ENCODE measurements around the gene SACM1L.

SACM1L gene

GRCh38 chr3:45794177-45794560, 105.0 kb downstream of the SACM1L start:
- no peak for TF ChIP-seq CTCF (IDR thresholded peaks at IDR 0.05; ENCODE audit: control insufficient read depth, insufficient read depth, low read depth, low read length, missing control alignments)
- no peak overlapping the region for H3K4me3 ChIP-seq (ENCODE audit: control insufficient read depth, low read depth, low read length)
- no peak for DNase-seq (ENCODE audit: low read depth)

- H3K4me3 ChIP-seq (ENCODE audit: control insufficient read depth, low read depth, low read length) = no peak overlapping the region
- no peak for DNase-seq (ENCODE audit: low read depth)
- no peak for TF ChIP-seq CTCF (IDR thresholded peaks at IDR 0.05; ENCODE audit: control insufficient read depth, insufficient read depth, low read depth, low read length, missing control alignments)
These were observed 105.5 kb downstream of the SACM1L start for GRCh38 chr3:45794660-45795059.

Measured in AG09309 (cell line).